ENCODE data around the gene DDX23.

DNA sequence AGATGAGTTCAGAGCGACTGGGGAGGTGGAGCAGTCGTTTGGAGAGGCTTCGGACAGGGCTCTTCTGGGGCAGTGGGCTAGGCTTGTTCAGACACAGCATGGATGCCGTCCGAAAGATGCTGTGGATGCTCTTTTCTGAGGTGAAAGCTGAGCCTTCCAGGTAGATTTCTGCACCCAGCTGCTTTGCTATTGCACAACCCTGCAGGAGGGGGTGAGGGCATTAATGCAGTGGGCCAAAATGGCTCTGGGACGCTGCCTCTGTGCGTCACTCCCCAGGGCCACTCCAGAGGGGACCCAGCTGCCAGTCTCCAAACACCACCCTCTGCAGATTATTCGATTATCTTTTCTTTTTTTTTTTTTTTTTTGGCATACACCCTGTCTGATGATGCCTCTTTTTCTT, 6.1 kb upstream of the DDX23 start:
- TF ChIP-seq POLR2A (IDR thresholded peaks at IDR 0.05) = no peak
- TF ChIP-seq, protein P1, sequence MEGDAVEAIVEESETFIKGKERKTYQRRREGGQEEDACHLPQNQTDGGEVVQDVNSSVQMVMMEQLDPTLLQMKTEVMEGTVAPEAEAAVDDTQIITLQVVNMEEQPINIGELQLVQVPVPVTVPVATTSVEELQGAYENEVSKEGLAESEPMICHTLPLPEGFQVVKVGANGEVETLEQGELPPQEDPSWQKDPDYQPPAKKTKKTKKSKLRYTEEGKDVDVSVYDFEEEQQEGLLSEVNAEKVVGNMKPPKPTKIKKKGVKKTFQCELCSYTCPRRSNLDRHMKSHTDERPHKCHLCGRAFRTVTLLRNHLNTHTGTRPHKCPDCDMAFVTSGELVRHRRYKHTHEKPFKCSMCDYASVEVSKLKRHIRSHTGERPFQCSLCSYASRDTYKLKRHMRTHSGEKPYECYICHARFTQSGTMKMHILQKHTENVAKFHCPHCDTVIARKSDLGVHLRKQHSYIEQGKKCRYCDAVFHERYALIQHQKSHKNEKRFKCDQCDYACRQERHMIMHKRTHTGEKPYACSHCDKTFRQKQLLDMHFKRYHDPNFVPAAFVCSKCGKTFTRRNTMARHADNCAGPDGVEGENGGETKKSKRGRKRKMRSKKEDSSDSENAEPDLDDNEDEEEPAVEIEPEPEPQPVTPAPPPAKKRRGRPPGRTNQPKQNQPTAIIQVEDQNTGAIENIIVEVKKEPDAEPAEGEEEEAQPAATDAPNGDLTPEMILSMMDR (IDR thresholded peaks at IDR 0.05) = no peak
- TF ChIP-seq POLR2AphosphoS5 (IDR thresholded peaks at IDR 0.05) = no peak
- TF ChIP-seq EP300 (IDR thresholded peaks at IDR 0.05) = no peak
